ENCODE results near the gene SLTM.

DNA sequence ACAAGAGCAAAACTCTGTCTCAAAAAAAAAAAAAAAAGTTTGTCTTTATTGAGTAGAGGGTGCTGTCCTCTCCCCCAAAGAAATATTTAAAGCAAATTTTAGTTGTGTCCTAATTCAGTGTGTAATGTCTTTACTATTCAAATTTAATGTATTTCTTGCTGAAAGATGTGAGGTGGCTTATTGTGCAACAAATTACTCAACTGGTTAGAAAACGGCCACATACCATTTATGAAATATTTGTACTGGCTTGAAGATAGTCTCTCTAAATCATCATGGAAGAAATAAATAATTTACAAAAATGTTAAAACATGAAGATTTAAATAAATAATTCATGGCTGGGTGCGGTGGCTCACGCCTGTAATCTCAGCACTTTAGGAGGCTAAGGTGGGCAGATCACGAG is 63.0 kb downstream of the SLTM start:
- TF ChIP-seq POLR2A (IDR thresholded peaks at IDR 0.05) (no peak), POLR2AphosphoS5 (IDR thresholded peaks at IDR 0.05) (no peak)
- TF ChIP-seq, protein P1, sequence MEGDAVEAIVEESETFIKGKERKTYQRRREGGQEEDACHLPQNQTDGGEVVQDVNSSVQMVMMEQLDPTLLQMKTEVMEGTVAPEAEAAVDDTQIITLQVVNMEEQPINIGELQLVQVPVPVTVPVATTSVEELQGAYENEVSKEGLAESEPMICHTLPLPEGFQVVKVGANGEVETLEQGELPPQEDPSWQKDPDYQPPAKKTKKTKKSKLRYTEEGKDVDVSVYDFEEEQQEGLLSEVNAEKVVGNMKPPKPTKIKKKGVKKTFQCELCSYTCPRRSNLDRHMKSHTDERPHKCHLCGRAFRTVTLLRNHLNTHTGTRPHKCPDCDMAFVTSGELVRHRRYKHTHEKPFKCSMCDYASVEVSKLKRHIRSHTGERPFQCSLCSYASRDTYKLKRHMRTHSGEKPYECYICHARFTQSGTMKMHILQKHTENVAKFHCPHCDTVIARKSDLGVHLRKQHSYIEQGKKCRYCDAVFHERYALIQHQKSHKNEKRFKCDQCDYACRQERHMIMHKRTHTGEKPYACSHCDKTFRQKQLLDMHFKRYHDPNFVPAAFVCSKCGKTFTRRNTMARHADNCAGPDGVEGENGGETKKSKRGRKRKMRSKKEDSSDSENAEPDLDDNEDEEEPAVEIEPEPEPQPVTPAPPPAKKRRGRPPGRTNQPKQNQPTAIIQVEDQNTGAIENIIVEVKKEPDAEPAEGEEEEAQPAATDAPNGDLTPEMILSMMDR (IDR thresholded peaks at IDR 0.05): no peak
